ENCODE data around the gene AAK1.
"Not testable (repeated sequence)": the region's sequence is repeated elsewhere in the genome, so short reads cannot be mapped to it uniquely, and the experiment has no call there.

The AAK1 gene

DNA sequence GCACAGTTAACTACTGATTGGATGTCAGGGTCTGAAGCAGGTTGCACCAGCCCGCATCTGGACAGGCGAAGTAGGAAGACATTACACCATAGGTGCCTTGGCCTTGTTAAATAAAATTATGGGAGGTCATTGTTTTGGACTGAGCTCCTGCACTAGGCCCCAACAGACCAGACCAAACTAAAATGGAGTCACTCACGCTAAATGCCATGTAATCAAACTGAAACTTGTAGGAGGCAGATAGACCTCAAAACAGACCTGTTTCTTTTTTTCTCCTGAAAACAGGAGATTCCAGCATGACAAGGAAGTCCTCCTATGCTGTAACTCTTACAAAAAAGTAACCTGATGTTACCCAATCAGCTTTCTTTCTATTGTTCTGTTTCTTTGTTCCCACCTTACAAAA, 190.9 kb downstream of the AAK1 start:
- peaks cover 2% of the 10 kb centered on the region; the same call in 1 of the 2 replicates for H3K4me1 ChIP-seq (ENCODE audit: control insufficient read depth, insufficient read depth, low read length)
- no peak for DNase-seq (ENCODE audit: low read depth, low spot score)
- no peak overlapping the region for H3K27ac ChIP-seq (ENCODE audit: low read length)
- H3K9me3 ChIP-seq (ENCODE audit: control insufficient read depth, insufficient read depth, low read length) = no peaks in the 10 kb centered on the region
- H3K27me3 ChIP-seq (ENCODE audit: control insufficient read depth, insufficient read depth, low read length) = no peaks in the 10 kb centered on the region
- H3K4me3 ChIP-seq (ENCODE audit: low read length) = no peak overlapping the region
- no peaks in the 10 kb centered on the region for H3K36me3 ChIP-seq (ENCODE audit: control insufficient read depth, insufficient read depth, low read length)
- whole genome bisulfite sequencing (ENCODE audit: insufficient coverage, insufficient read length) = no CpG with 5 or more reads among the region's 3 CpGs

DNA sequence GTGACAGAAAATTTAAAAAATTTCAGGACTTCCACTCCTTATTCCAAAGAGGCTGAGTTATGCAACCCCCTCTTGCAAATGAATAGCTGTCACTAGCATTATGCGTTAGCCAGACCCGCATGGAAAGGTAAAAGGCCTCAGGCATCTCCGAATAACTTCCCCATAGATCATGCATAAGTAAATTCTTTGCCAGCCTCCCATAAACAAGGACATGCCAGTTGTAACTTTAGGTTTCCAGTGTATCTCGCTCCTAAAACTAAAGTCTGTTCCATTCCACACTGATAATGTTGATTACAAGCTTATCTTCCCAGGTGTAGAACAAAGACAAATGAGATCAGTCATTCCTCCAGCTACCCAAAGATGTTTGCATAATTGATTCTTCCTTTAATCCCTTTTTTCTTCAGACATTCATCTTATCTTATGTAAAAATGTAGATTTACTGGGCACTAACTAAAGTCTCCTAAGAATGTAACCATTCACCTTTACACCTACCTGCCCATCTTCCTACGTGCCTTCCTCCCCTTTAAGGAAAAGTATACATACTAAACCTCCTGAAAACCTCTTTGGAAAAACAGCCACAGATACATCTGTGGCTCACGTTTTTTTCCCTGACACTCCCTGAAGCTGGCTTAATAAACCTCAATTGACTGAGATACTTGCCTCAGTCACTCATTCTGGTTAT, 192.7 kb downstream of the AAK1 start:
- DNase-seq (ENCODE audit: low read depth, low spot score) = no peak
- no CpG with 5 or more reads among the region's 6 CpGs for WGBS (ENCODE audit: insufficient coverage, insufficient read length)
- Histone ChIP-seq H3K36me3 (ENCODE audit: control insufficient read depth, insufficient read depth, low read length) (no peaks in the 10 kb centered on the region), H3K27me3 (ENCODE audit: control insufficient read depth, insufficient read depth, low read length) (no peaks in the 10 kb centered on the region), H3K9me3 (ENCODE audit: control insufficient read depth, insufficient read depth, low read length) (no peaks in the 10 kb centered on the region), H3K4me1 (ENCODE audit: control insufficient read depth, insufficient read depth, low read length) (peaks cover 2% of the 10 kb centered on the region; the same call in 1 of the 2 replicates), H3K27ac (ENCODE audit: low read length) (no peak overlapping the region), H3K4me3 (ENCODE audit: low read length) (no peak overlapping the region)

DNA sequence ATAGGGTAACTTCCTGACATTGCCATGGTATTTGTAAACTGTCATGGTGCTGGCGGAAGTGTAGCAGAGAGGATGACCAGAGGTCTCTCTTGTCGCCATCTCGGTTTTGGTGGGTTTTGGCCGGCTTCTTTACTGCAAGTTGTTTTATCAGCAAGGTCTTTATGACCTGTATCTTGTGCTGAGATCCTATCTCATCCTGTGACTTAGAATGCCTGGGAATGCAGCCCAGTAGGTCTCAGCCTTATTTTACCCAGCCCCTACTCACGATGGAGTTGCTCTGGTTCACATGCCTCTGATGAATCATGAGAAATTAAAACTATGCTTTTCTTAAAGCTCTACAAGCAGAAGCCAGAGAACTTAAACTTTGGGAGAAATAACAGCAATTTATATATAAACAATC, 193.6 kb downstream of the AAK1 start:
- Histone ChIP-seq H3K9me3 (ENCODE audit: control insufficient read depth, insufficient read depth, low read length) (no peaks in the 10 kb centered on the region), H3K4me1 (ENCODE audit: control insufficient read depth, insufficient read depth, low read length) (peaks cover 2% of the 10 kb centered on the region; the same call in 1 of the 2 replicates), H3K27ac (ENCODE audit: low read length) (no peak overlapping the region), H3K4me3 (ENCODE audit: low read length) (no peak overlapping the region), H3K27me3 (ENCODE audit: control insufficient read depth, insufficient read depth, low read length) (no peaks in the 10 kb centered on the region), H3K36me3 (ENCODE audit: control insufficient read depth, insufficient read depth, low read length) (no peaks in the 10 kb centered on the region)
- DNase-seq (ENCODE audit: low read depth, low spot score) = no peak
- no CpG with 5 or more reads among the region's 5 CpGs for WGBS (ENCODE audit: insufficient coverage, insufficient read length)

DNA sequence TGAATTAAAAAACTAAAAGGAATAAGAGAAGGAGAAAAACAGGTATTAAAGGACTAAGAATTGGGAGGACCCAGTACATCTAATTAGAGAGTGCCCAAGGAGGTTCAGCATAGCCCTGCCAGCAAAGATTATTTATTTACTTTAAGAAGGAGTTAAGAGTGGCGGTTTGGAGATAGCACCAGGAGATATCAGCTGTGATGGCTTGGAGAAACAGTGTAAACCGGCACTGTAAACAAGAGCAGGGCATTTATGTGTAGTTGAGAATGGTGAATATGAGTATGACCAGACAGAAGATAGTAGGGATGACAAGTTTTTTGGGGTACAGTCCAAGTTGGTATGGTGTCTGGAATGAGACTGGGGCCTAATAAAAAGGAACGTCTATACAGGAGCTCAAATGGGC, 199.9 kb downstream of the AAK1 start:
- H3K4me1 ChIP-seq (ENCODE audit: control insufficient read depth, insufficient read depth, low read length); H3K27me3 ChIP-seq (ENCODE audit: control insufficient read depth, insufficient read depth, low read length); H3K4me3 ChIP-seq (ENCODE audit: low read length); H3K36me3 ChIP-seq (ENCODE audit: control insufficient read depth, insufficient read depth, low read length); H3K9me3 ChIP-seq (ENCODE audit: control insufficient read depth, insufficient read depth, low read length); H3K27ac ChIP-seq (ENCODE audit: low read length); DNase-seq (ENCODE audit: low read depth, low spot score): not testable (repeated sequence)
- no CpG with 5 or more reads among the region's 3 CpGs for WGBS (ENCODE audit: insufficient coverage, insufficient read length)

DNA sequence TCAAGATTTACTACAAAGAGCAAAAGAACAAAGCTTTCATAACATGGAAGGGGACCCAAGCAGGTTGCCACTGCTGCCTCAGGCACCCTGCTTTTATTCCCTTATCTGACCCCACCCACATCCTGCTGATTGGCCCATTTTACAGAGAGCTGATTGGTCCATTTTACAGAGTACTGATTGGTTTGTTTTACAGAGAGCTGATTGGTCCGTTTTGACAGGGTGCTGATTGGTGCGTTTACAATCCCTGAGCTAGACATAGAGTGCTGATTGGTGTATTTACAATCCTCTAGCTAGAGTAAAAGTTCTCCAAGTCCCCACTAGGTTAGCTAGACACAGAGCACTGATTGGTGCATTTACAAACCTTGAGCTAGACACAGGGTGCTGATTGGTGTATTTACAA, 204.0 kb downstream of the AAK1 start:
- no CpG with 5 or more reads among the region's 2 CpGs for WGBS (ENCODE audit: insufficient coverage, insufficient read length)
- H3K9me3 ChIP-seq (ENCODE audit: control insufficient read depth, insufficient read depth, low read length); H3K4me3 ChIP-seq (ENCODE audit: low read length); H3K27me3 ChIP-seq (ENCODE audit: control insufficient read depth, insufficient read depth, low read length); H3K4me1 ChIP-seq (ENCODE audit: control insufficient read depth, insufficient read depth, low read length); H3K27ac ChIP-seq (ENCODE audit: low read length); H3K36me3 ChIP-seq (ENCODE audit: control insufficient read depth, insufficient read depth, low read length); DNase-seq (ENCODE audit: low read depth, low spot score): not testable (repeated sequence)

DNA sequence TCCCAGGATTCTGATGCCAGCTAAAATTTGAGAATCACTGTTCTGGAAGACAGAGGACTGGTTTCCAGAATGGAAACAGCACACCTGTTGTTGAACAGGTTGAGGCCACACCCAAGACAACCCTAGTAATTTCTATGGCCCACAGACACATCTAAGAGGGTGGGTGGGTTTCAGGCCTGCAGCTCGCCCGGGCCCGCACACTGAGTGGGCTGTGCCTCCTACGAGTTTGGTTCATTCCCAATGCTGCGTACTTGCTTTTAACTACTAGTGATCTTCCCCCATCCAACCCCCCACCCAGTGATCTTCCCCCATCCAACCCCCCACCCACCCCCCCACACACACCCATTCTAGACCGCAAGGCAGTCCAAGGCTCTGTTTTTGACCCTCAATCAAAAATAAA, 205.0 kb downstream of the AAK1 start:
- Histone ChIP-seq H3K4me3 (ENCODE audit: low read length) (no peak overlapping the region), H3K36me3 (ENCODE audit: control insufficient read depth, insufficient read depth, low read length) (no peaks in the 10 kb centered on the region), H3K27ac (ENCODE audit: low read length) (no peak overlapping the region), H3K27me3 (ENCODE audit: control insufficient read depth, insufficient read depth, low read length) (no peaks in the 10 kb centered on the region), H3K9me3 (ENCODE audit: control insufficient read depth, insufficient read depth, low read length) (no peaks in the 10 kb centered on the region), H3K4me1 (ENCODE audit: control insufficient read depth, insufficient read depth, low read length) (peaks cover 3% of the 10 kb centered on the region; the same call in 1 of the 2 replicates)
- no CpG with 5 or more reads among the region's 6 CpGs for WGBS (ENCODE audit: insufficient coverage, insufficient read length)
- no peak for DNase-seq (ENCODE audit: low read depth, low spot score)

DNA sequence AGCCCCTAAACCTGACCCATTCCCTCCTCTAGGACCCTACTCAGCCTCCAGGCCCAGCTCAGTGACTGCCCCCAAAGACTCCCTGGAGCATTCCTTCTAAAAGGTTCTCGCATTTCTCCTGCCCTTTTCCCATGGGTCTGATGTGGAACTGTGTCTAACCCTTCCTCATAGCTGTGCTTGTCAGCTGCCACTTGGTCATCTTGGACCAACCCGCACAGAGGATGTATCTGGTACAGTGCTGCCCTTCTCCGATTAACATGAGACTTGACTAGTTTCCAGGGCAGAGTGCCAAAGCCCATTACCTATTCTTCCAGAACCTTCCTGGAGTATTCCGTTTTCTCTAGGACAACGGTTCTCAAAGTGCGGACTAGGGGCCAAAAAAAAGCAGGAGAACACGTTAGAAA, 205.8 kb downstream of the AAK1 start:
- peaks cover 3% of the 10 kb centered on the region; the same call in 1 of the 2 replicates for H3K4me1 ChIP-seq (ENCODE audit: control insufficient read depth, insufficient read depth, low read length)
- WGBS (ENCODE audit: insufficient coverage, insufficient read length) = no CpG with 5 or more reads among the region's 7 CpGs
- no peak overlapping the region for H3K27ac ChIP-seq (ENCODE audit: low read length)
- H3K36me3 ChIP-seq (ENCODE audit: control insufficient read depth, insufficient read depth, low read length) = no peaks in the 10 kb centered on the region
- no peaks in the 10 kb centered on the region for H3K9me3 ChIP-seq (ENCODE audit: control insufficient read depth, insufficient read depth, low read length)
- H3K4me3 ChIP-seq (ENCODE audit: low read length) = no peak overlapping the region; the same call in 1 of the 2 replicates
- DNase-seq (ENCODE audit: low read depth, low spot score) = no peak
- H3K27me3 ChIP-seq (ENCODE audit: control insufficient read depth, insufficient read depth, low read length) = no peaks in the 10 kb centered on the region

DNA sequence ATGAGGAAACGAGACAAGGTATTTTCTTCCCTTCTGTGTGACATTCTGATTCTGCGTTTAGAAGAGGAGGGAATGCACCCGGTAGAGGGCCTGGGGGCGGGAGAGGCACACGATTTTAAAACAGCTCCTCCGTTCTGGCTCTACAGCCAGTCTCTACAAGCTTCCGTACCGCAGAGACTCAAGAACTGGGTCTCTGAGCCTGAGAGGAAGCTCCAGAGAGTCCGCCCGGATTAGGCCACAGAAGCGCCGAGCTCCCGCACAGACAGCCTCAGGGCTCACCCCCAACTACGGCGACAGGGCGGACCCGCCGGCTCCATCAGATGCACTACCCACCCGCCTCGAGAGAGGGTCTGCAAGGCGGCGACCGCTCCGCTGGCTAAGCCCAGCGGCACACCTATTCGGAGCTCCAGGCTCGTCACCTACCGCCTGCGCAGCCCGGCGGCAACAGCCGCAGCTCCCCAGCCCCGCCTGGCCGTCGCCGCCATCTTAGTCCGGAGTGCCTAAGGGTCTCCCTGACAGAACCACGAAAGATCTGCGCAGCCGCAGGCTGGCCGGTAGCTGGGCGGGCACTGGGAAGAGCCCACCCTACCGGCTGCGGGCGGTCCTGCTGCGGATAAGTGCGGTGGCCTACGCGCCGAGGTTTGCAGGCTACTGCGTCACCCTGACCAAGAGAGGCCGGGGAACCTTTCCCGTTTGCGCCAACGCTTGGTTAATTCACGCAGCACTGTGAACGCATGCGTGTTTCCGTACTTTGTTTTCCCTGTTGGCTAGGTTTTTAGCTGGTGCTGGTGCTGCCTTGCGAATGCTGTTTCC, 206.4 kb downstream of the AAK1 start, which contains the start of gene NFU1:
TSS of gene NFU1 (minus strand) at position 498 of the 813 bp plus-strand sequence. CDS start at position 485, 13 bp downstream.
- Histone ChIP-seq H3K27ac (ENCODE audit: low read length) (no peak within 1 kb of the TSS), H3K9me3 (ENCODE audit: control insufficient read depth, insufficient read depth, low read length) (no peaks in the 10 kb centered on the region), H3K36me3 (ENCODE audit: control insufficient read depth, insufficient read depth, low read length) (no peaks in the 10 kb centered on the region), H3K4me1 (ENCODE audit: control insufficient read depth, insufficient read depth, low read length) (peaks cover 3% of the 10 kb centered on the region; the same call in 1 of the 2 replicates), H3K4me3 (ENCODE audit: low read length) (peak within 1 kb of the TSS; percentile 76), H3K27me3 (ENCODE audit: control insufficient read depth, insufficient read depth, low read length) (no peaks in the 10 kb centered on the region)
- peak; percentile 77 for DNase-seq (ENCODE audit: low read depth, low spot score)
- WGBS (ENCODE audit: insufficient coverage, insufficient read length) = no CpG with 5 or more reads among the region's 60 CpGs

DNA sequence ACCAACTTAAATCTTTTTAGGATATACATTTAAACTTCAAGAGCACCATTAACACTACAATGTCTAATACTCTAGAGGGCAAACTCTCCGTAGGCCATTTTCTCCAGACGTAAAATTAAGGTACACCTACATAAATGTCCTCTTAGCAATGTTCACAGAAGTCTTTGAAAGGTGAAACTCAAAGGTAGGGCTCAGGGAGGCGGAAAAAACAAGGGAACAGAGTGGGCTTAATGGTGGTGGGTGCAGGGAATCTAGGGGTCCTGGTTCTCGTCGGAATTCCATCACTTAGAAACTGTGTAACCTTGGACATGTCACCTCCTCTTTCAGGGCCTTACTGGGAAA, 207.0 kb downstream of the AAK1 start:
- no peaks in the 10 kb centered on the region for H3K36me3 ChIP-seq (ENCODE audit: control insufficient read depth, insufficient read depth, low read length)
- H3K27ac ChIP-seq (ENCODE audit: low read length) = no peak overlapping the region
- H3K27me3 ChIP-seq (ENCODE audit: control insufficient read depth, insufficient read depth, low read length) = no peaks in the 10 kb centered on the region
- peaks cover 3% of the 10 kb centered on the region; the same call in 1 of the 2 replicates for H3K4me1 ChIP-seq (ENCODE audit: control insufficient read depth, insufficient read depth, low read length)
- WGBS (ENCODE audit: insufficient coverage, insufficient read length) = no CpG with 5 or more reads among the region's 5 CpGs
- DNase-seq (ENCODE audit: low read depth, low spot score) = no peak
- no peaks in the 10 kb centered on the region for H3K9me3 ChIP-seq (ENCODE audit: control insufficient read depth, insufficient read depth, low read length)
- H3K4me3 ChIP-seq (ENCODE audit: low read length) = peak overlapping the region; percentile 76; the same call in 1 of the 2 replicates

DNA sequence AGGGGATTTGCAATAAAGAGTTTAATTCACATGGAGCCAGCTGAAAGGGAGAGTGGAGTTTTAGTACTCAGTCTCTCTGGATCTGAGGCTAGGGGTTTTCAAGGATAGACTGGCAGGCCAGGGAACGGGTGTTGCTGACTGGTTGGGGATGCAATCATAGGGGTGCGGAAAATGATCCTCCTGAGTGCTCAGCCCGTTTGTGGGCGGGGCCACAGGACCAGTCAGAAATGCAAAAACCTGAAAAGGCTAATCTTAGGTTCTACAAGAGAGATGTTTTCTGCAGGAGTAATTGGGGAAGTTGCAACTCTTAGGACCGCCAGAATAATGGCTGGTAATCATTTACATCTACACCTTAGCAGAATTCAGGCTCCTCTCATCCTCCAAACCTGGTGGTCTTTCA, 208.8 kb downstream of the AAK1 start:
- Histone ChIP-seq H3K4me3 (ENCODE audit: low read length) (no peak overlapping the region), H3K27ac (ENCODE audit: low read length) (no peak overlapping the region), H3K4me1 (ENCODE audit: control insufficient read depth, insufficient read depth, low read length) (peaks cover 3% of the 10 kb centered on the region; the same call in 1 of the 2 replicates), H3K27me3 (ENCODE audit: control insufficient read depth, insufficient read depth, low read length) (no peaks in the 10 kb centered on the region), H3K36me3 (ENCODE audit: control insufficient read depth, insufficient read depth, low read length) (no peaks in the 10 kb centered on the region), H3K9me3 (ENCODE audit: control insufficient read depth, insufficient read depth, low read length) (no peaks in the 10 kb centered on the region)
- no CpG with 5 or more reads among the region's 5 CpGs for WGBS (ENCODE audit: insufficient coverage, insufficient read length)
- DNase-seq (ENCODE audit: low read depth, low spot score) = no peak

Measured in iPS DF 6.9 (cell line).